ENCODE measurements around the gene GNB1L. TPM values are rescaled to one million over a fixed set of nuclear protein-coding genes. Genes with fewer than 3 reads are reported as not detected.

GNB1L gene
- total and polyA plus RNA-seq, 2 of the 13 experiments (the other 11 are each of a cell fraction or from before 2014, with no cell fraction given): 2.5 to 7.4 TPM

GRCh38 chr22:19891317-19892256, 36.9 kb upstream of the GNB1L start (continued):
- TF ChIP-seq IKZF5 (CRISPR knock-in tag; IDR thresholded peaks at IDR 0.05): no peak
- peak; percentile 89 for TF ChIP-seq HIC2 (CRISPR knock-in tag; IDR thresholded peaks at IDR 0.05; ENCODE audit: low read depth)
- no peak for TF ChIP-seq E2F1 (CRISPR knock-in tag; IDR thresholded peaks at IDR 0.05)
- peak; percentile 24; the same call in 1 of the 2 replicates for TF ChIP-seq ZNF10 (CRISPR knock-in tag; IDR thresholded peaks at IDR 0.05; ENCODE audit: borderline replicate concordance, low read depth)
- no peak for TF ChIP-seq LCORL (IDR thresholded peaks at IDR 0.05)
- TF ChIP-seq LCORL (CRISPR knock-in tag; IDR thresholded peaks at IDR 0.05): no peak
- TF ChIP-seq STAT5B (CRISPR knock-in tag; IDR thresholded peaks at IDR 0.05): no peak
- TF ChIP-seq HOXA5 (CRISPR knock-in tag; IDR thresholded peaks at IDR 0.05): 0 out of 2 replicates have a peak, but pooled peaks have one; percentile 2
- no peak for TF ChIP-seq ZBTB34 (CRISPR knock-in tag; IDR thresholded peaks at IDR 0.05)
- TF ChIP-seq MYC (CRISPR knock-in tag; IDR thresholded peaks at IDR 0.05; ENCODE audit: borderline replicate concordance): peak; percentile 40; the same call in 1 of the 2 replicates
- no peak for TF ChIP-seq ZNF318 (CRISPR knock-in tag; IDR thresholded peaks at IDR 0.05)
- TF ChIP-seq GZF1 (CRISPR knock-in tag; IDR thresholded peaks at IDR 0.05): no peak
- TF ChIP-seq ZSCAN12 (CRISPR knock-in tag; IDR thresholded peaks at IDR 0.05): no peak
- no peak for TF ChIP-seq ZNF878 (CRISPR knock-in tag; IDR thresholded peaks at IDR 0.05)

Data from HepG2 (cell line).